ENCODE results near the gene MEDAG.

DNA sequence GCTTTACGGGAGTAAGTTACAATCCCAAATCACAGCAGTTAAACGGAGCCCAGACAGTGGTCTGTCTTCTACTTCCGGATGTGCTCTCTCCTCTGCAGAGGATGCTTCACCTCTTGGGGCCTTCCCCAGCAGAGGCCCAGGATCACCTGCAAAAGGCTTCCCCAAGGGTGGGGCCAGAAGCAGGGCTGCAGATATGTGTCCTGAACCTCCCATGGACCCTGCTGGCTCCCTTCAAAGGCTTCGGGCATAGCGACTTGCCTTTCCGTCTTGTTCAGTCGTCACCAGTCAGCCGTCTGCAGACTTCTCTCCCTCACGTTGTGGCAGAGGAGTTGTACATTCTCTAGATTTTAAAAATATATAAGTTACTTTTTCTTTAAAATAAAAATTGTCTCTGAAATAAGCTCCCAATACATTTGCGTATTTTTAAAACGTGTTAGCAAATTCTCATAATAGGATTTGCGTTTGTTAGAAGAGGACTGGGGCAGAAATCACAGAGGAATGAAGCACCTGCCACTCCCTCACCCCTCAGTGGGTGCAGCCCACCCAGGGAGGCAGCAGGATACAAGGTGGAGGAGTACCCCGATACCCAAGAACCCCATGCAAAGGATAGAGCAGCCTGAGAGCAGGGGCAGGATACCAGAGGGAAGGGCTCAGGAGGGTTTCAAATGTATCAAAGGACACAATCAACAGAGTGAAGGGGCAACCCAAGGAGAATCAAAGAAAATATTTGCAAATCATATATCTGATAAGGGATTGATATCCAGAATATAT, 22.9 kb upstream of the MEDAG start:
- TF ChIP-seq, protein P1, sequence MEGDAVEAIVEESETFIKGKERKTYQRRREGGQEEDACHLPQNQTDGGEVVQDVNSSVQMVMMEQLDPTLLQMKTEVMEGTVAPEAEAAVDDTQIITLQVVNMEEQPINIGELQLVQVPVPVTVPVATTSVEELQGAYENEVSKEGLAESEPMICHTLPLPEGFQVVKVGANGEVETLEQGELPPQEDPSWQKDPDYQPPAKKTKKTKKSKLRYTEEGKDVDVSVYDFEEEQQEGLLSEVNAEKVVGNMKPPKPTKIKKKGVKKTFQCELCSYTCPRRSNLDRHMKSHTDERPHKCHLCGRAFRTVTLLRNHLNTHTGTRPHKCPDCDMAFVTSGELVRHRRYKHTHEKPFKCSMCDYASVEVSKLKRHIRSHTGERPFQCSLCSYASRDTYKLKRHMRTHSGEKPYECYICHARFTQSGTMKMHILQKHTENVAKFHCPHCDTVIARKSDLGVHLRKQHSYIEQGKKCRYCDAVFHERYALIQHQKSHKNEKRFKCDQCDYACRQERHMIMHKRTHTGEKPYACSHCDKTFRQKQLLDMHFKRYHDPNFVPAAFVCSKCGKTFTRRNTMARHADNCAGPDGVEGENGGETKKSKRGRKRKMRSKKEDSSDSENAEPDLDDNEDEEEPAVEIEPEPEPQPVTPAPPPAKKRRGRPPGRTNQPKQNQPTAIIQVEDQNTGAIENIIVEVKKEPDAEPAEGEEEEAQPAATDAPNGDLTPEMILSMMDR (conservative IDR thresholded peaks at IDR 0.05; ENCODE audit: low read depth, low read length): no peak
- TF ChIP-seq EZH2 (IDR thresholded peaks at IDR 0.05; ENCODE audit: borderline replicate concordance, low read depth, low read length, poor library complexity, severe bottlenecking): no peak

Data from A673 (cell line).